GM23338 (cell line): ENCODE results near the gene KAT6B. TPM values are rescaled to one million over a fixed set of nuclear protein-coding genes. Genes with fewer than 3 reads are reported as not detected.

Experiments used
- ATAC-seq: fragments of 200-7000 bp; cut with Tn5 transposase; 3 replicates; pipeline ENCODE4 v1.9.1; 2020
- DNase-seq: peaks from one replicate; pipeline ENCODE4 v3.0.0-alpha.2; 2015; ENCODE audit warnings: low spot score
- H2AFZ ChIP-seq: fragments of 200-600 bp; sonication (generic); 2 replicates; pipeline ENCODE4 v1.8.0; 2016; ENCODE audit warnings: antibody characterized with exemption, mild to moderate bottlenecking, moderate library complexity
- H3F3A ChIP-seq: fragments of 200-600 bp; sonication (generic); replicated peaks from 2 replicates; pipeline ENCODE4 v1.8.0; 2017; ENCODE audit warnings: antibody characterized with exemption, mixed run types, low read depth
- H3K27ac ChIP-seq: fragments of 200-600 bp; sonication (generic); 2 replicates; pipeline ENCODE4 v1.6.1; 2016; ENCODE audit warnings: low read depth
- H3K27me3 ChIP-seq: fragments of 200-600 bp; sonication (generic); 2 replicates; pipeline ENCODE4 v1.8.0; 2016; ENCODE audit warnings: mild to moderate bottlenecking, mixed run types, moderate library complexity; ENCODE audit not compliant: insufficient read depth
- H3K36me3 ChIP-seq: fragments of 200-600 bp; sonication (generic); 2 replicates; pipeline ENCODE4 v1.8.0; 2016; ENCODE audit warnings: mild to moderate bottlenecking; ENCODE audit not compliant: insufficient read depth
- H3K4me1 ChIP-seq: fragments of 200-600 bp; sonication (generic); 2 replicates; pipeline ENCODE4 v1.8.0; 2016; ENCODE audit warnings: mild to moderate bottlenecking, moderate library complexity; ENCODE audit not compliant: insufficient read depth
- H3K4me2 ChIP-seq: fragments of 200-600 bp; sonication (generic); 2 replicates; pipeline ENCODE4 v1.7.1; 2017; ENCODE audit warnings: mixed run types
- H3K4me3 ChIP-seq: fragments of 200-600 bp; sonication (generic); 2 replicates; pipeline ENCODE4 v1.6.1; 2016; ENCODE audit warnings: mixed run types
- H3K79me2 ChIP-seq: fragments of 200-600 bp; sonication (generic); replicated peaks from 2 replicates; pipeline ENCODE4 v1.8.0; 2017; ENCODE audit warnings: mild to moderate bottlenecking; ENCODE audit not compliant: insufficient read depth
- H3K9me2 ChIP-seq: fragments of 200-600 bp; sonication (generic); 2 replicates; pipeline ENCODE4 v1.8.0; 2017; ENCODE audit not compliant: insufficient read depth
- H4K20me1 ChIP-seq: fragments of 200-600 bp; sonication (generic); replicated peaks from 2 replicates; pipeline ENCODE4 v1.8.0; 2017; ENCODE audit warnings: mild to moderate bottlenecking; ENCODE audit not compliant: insufficient read depth
- H3K27ac Mint-ChIP-seq: 2 replicates; pipeline ENCODE4 v1.8.0; 2020; ENCODE audit warnings: inconsistent platforms, mild to moderate bottlenecking, moderate library complexity, mixed read lengths
- H3K27me3 Mint-ChIP-seq: 3 replicates; pipeline ENCODE4 v1.8.0; 2022; ENCODE audit warnings: low read depth, mild to moderate bottlenecking, moderate library complexity, mixed read lengths, inconsistent platforms; ENCODE audit not compliant: insufficient read depth, poor library complexity
- H3K36me3 Mint-ChIP-seq: 3 replicates; pipeline ENCODE4 v1.8.0; 2021; ENCODE audit warnings: low read depth, mild to moderate bottlenecking, inconsistent platforms, moderate library complexity, mixed read lengths
- H3K4me1 Mint-ChIP-seq: 3 replicates; pipeline ENCODE4 v1.8.0; 2020; ENCODE audit warnings: mild to moderate bottlenecking, inconsistent platforms, mixed read lengths
- H3K4me3 Mint-ChIP-seq: 3 replicates; pipeline ENCODE4 v1.8.0; 2021; ENCODE audit warnings: moderate library complexity, mild to moderate bottlenecking, inconsistent platforms, mixed read lengths
- H3K9me3 Mint-ChIP-seq: 3 replicates; pipeline ENCODE4 v1.8.0; 2020; ENCODE audit warnings: moderate library complexity, mild to moderate bottlenecking, inconsistent platforms, mixed read lengths
- CREB1 ChIP-seq: fragments of 250-450 bp; sonication (Bioruptor Pico); IDR thresholded peaks from 2 replicates; pipeline ENCODE4 v1.5.0; 2020; ENCODE audit warnings: low read depth, mild to moderate bottlenecking, moderate library complexity
- NANOG ChIP-seq: IDR thresholded peaks from 2 replicates; pipeline ENCODE4 v1.6.1; 2016; ENCODE audit warnings: antibody characterized with exemption, borderline replicate concordance
- REST ChIP-seq: IDR thresholded peaks from one replicate; pipeline ENCODE4 v1.6.1; 2018; ENCODE audit warnings: antibody characterized with exemption; ENCODE audit not compliant: unreplicated experiment
- ZNF331 ChIP-seq: fragments of 250-450 bp; sonication (Bioruptor Pico); IDR thresholded peaks from 2 replicates; pipeline ENCODE4 v1.5.0; 2020; ENCODE audit warnings: low read depth, mild to moderate bottlenecking, moderate library complexity
- ZNF462 ChIP-seq: fragments of 250-450 bp; sonication (Bioruptor Pico); IDR thresholded peaks from 2 replicates; pipeline ENCODE4 v1.5.0; 2020; ENCODE audit warnings: mild to moderate bottlenecking, moderate library complexity
- polyA plus RNA-seq: library from polyadenylated mRNA; unstranded; fragments of >200 nt; fragmentation: Nextera tagmentation; extraction: Ambion mirVana; gene quantifications from 2 replicates; pipeline ENCODE4 v1.2.1, GENCODE V29; 2016
- total RNA-seq: library from RNA; depleted of rRNA; stranded (reverse); fragments of >200 nt; shearing (Covaris generic); gene quantifications from 2 replicates; pipeline ENCODE4 v1.2.3, GENCODE V29; 2014

The KAT6B gene
- total and polyA plus RNA-seq, 2 experiments from 2014 or later, result 21.3 to 31.4 TPM

GRCh38 chr10:75070961-75071428 is 244.6 kb downstream of the KAT6B start (continued):
- TF ChIP-seq ZNF462 (CRISPR knock-in tag), result no peak

GRCh38 chr10:75071756-75072155 is 245.4 kb downstream of the KAT6B start:
- Mint-ChIP-seq H3K27ac (0 out of 2 replicates have a peak overlapping the region, but pooled peaks have one; percentile 38), H3K4me3 (no peak overlapping the region), H3K4me1 (peaks cover 8% of the 10 kb centered on the region), H3K36me3 (no peaks in the 10 kb centered on the region), H3K9me3 (no peaks in the 10 kb centered on the region), H3K27me3 (peaks cover 5% of the 10 kb centered on the region)
- DNase-seq (no peak), ATAC-seq (no peak)
- no peaks in the 10 kb centered on the region for H3K9me2 ChIP-seq
- no peak overlapping the region for H3K4me3 ChIP-seq
- H2AFZ ChIP-seq, result peak overlapping the region; percentile 47; the same call in 1 of the 2 replicates
- H3F3A ChIP-seq, result no peaks in the 10 kb centered on the region
- H3K27ac ChIP-seq, result no peak overlapping the region
- no peaks in the 10 kb centered on the region for H3K79me2 ChIP-seq
- H3K4me2 ChIP-seq, result no peak overlapping the region
- no peaks in the 10 kb centered on the region for H3K36me3 ChIP-seq
- H3K4me1 ChIP-seq, result peaks cover 12% of the 10 kb centered on the region
- H3K27me3 ChIP-seq, result no peaks in the 10 kb centered on the region
- H4K20me1 ChIP-seq, result no peaks in the 10 kb centered on the region
- TF ChIP-seq CREB1 (no peak), ZNF462 (CRISPR knock-in tag) (no peak), NANOG (no peak), ZNF331 (no peak), REST (no peak)
